Measurements from ENCODE around the gene ZNG1A.
A peak's percentile ranks its signal among the peaks of the same experiment; 100 is the strongest.
"Not testable (repeated sequence)": the region's sequence is repeated elsewhere in the genome, so short reads cannot be mapped to it uniquely, and the experiment has no call there.

The ZNG1A gene

DNA sequence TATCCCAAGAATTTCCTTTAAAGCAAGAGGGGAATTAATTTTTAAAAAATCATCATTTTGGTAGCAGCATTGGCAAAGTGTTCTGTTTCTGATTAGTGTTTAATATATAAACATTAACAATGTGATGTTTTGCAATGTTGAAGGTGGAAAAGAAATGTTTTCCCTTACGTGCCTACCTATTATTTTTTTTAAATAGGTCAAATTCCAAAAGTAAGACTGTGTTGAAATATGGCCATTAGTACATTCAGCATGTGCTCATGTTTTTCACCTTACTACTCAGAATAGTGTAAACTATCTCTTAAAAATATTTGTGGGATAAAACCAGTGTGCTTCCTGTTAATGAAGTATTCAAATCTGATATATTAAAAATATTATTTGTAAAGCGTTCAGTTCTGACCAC, 39.1 kb upstream of the ZNG1A start:
- H3K4me3 ChIP-seq (replicated peaks; ENCODE audit: low read depth, low read length): no peak overlapping the region
- TF ChIP-seq, protein P1, sequence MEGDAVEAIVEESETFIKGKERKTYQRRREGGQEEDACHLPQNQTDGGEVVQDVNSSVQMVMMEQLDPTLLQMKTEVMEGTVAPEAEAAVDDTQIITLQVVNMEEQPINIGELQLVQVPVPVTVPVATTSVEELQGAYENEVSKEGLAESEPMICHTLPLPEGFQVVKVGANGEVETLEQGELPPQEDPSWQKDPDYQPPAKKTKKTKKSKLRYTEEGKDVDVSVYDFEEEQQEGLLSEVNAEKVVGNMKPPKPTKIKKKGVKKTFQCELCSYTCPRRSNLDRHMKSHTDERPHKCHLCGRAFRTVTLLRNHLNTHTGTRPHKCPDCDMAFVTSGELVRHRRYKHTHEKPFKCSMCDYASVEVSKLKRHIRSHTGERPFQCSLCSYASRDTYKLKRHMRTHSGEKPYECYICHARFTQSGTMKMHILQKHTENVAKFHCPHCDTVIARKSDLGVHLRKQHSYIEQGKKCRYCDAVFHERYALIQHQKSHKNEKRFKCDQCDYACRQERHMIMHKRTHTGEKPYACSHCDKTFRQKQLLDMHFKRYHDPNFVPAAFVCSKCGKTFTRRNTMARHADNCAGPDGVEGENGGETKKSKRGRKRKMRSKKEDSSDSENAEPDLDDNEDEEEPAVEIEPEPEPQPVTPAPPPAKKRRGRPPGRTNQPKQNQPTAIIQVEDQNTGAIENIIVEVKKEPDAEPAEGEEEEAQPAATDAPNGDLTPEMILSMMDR (IDR thresholded peaks at IDR 0.05; ENCODE audit: low read length, missing control alignments): no peak

DNA sequence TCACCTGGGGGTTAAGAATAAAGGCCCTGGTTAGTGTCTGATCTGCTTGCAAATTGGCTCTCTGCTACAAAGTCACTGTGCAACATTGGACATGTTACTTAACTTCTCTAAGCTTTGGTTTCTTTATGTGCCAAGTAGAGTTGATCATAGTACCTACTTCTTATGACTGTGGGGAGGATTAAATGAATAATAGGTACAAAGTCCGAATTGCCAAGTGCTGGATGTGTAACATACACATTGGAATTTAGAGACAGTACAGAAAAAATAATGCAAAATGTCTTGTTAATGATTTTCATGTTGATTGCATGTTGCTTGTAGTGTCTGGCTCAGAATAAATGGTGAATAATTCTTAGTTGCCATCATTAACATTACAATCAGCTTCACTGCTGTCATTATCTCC, 38.0 kb upstream of the ZNG1A start:
- TF ChIP-seq, protein P1 (IDR thresholded peaks at IDR 0.05; ENCODE audit: low read length, missing control alignments): no peak
- no peak for DNase-seq (ENCODE audit: low read depth)
- no peak overlapping the region for H3K4me3 ChIP-seq (replicated peaks; ENCODE audit: low read depth, low read length)

More for the DNA sequence above, 39.1 kb upstream of the ZNG1A start:
- DNase-seq (ENCODE audit: low read depth): no peak

DNA sequence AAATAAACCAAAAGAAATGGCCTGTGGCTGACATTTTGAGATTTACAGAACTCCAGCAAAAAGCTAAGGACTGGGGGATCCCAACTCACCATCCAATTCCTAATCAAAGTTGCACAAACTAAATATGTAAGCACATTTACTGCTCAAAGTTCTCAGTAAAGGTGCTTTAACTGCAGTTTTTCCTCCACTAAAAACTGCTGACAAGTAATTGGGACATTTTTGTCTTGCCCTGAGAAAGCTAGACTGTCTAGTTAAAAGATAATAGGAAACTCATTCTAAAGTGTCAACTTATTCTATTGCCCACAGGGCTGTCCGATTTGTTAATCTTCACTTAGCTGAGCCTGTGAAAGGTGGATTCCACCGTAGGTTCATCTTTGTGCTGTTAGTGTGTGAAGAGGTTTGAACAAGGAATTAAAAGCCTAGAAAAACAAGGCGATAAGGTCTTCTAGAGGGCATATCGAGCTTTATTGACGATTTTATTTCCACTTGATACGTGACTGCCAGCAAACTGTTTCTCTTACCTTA, 36.8 kb upstream of the ZNG1A start:
- TF ChIP-seq, protein P1 (IDR thresholded peaks at IDR 0.05; ENCODE audit: low read length, missing control alignments): no peak
- DNase-seq (ENCODE audit: low read depth): no peak
- no peak overlapping the region for H3K4me3 ChIP-seq (replicated peaks; ENCODE audit: low read depth, low read length)

DNA sequence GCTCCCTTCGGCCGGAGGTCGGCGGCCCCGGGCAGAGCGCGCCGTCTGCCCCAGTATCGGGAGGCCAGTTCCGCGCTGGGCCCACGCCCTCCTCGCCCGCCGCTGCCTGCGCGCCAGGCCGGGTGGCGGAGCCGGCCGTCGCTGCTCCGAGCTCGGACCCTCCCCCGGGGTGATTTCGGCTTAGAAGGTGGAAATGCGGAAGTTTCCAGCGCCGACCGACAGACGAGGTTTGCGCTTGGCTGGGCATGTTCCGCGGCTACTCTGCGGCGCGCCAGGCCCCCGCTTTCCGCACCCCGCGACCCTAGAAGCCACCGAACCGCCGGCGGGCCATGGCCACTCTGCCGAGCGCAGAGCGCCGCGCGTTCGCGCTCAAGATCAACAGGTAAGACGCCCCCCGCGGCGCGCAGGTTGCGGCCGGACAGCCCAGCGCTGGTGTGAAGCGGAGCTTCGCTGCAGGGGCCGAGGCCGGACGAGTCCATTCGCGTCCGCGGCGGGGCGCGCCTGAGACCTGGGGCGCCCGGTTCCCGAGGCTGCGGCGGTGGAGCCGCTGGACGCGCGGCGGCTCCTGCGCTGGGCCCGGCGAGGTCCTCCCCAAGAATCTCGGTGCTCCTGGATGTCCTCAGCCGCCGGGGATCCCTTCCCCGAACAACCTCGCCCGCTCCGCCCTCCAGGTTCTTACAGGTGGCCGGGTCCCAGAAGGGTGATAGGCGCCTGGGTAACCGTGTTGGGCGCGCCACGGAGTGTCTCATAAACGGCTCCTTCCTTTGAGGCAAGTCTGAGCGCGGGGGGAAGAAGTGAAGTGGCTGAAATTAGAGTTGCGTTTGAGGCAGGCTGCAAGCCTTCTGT, 36.0 kb upstream of the ZNG1A start, which contains the start of gene DOCK8:
Gene DOCK8 (plus strand): TSS at position 218 of the 846 bp plus-strand sequence. CDS start 112 bp downstream, at position 330.
- peak; percentile 38 for DNase-seq (ENCODE audit: low read depth)
- TF ChIP-seq, protein P1 (IDR thresholded peaks at IDR 0.05; ENCODE audit: low read length, missing control alignments): no peak
- H3K4me3 ChIP-seq (replicated peaks; ENCODE audit: low read depth, low read length): peak within 1 kb of the TSS; percentile 48

DNA sequence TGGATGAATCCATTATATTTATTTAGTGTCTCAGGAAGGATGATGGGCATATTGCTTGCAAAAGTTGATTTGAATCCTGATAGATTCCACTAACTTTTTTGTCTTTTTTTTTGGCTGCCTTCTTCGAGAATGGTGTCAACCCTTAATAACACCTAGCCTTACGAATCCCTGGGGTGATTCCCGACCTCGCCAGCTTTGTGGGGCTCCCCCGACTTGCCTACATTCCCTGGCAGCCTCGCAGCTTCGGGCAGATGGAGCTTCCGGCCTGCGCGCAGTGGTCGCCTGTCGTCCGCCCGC, 35.4 kb upstream of the ZNG1A start:
- no peak for DNase-seq (ENCODE audit: low read depth)
- peak overlapping the region; percentile 48 for H3K4me3 ChIP-seq (replicated peaks; ENCODE audit: low read depth, low read length)
- TF ChIP-seq, protein P1 (IDR thresholded peaks at IDR 0.05; ENCODE audit: low read length, missing control alignments): no peak

DNA sequence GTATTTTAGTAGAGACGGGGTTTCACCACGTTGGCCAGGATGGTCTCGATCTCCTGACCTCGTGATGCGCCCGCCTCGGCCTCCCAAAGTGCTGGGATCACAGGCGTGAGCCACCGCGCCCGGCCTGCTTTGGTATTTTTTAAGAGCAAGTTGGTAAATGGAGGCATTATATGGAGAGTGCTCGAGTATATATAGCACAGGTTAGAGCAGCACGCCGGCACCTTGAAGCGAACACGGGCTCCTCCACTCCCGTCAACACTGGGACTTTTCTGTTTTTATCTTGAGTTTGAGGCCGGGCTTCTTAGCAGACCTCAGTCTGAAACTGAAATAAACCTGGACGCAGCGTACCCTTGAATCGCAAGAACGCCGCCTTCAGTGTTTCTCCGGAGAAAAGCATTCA, 35.0 kb upstream of the ZNG1A start:
- H3K4me3 ChIP-seq (replicated peaks; ENCODE audit: low read depth, low read length); DNase-seq (ENCODE audit: low read depth): not testable (repeated sequence)

DNA sequence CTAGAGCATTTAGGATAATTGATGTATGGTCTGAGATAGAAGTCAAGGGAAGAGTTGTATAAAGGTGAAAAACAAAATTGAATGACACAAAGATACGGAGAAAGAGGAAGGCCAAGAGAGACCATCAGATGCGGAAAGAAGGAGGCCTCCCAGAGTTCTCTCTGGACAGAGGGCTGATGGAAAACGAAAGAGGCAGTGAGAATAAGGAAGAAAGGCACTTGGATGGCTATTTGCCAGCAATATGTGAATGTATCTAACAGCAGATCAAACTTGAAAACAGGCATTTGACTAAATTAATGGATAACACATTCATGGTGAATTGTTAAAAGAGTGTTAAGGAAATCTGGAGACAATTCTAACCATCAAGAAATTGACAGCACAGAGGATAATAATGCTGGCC, 33.4 kb upstream of the ZNG1A start:
- no peak for DNase-seq (ENCODE audit: low read depth)
- TF ChIP-seq, protein P1 (IDR thresholded peaks at IDR 0.05; ENCODE audit: low read length, missing control alignments): no peak
- no peak overlapping the region for H3K4me3 ChIP-seq (replicated peaks; ENCODE audit: low read depth, low read length)

Data from fibroblast of pulmonary artery (primary cell).